ENCODE measurements around the gene MITF.
"Not testable (repeated sequence)": the region's sequence is repeated elsewhere in the genome, so short reads cannot be mapped to it uniquely, and the experiment has no call there.

Gene MITF

DNA sequence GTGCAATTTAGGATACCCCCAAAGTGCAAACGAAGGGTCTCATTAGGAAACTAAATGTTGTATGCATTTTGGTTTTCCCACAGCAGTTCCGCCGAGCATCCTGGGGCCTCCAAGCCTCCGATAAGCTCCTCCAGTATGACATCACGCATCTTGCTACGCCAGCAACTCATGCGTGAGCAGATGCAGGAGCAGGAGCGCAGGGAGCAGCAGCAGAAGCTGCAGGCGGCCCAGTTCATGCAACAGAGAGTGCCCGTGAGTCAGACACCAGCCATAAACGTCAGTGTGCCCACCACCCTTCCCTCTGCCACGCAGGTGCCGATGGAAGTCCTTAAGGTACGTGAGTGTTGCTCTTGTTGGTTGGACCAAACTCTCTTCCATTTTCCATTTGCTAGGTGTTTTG is 139.8 kb downstream of the MITF start:
- FAIRE-seq = no peak

DNA sequence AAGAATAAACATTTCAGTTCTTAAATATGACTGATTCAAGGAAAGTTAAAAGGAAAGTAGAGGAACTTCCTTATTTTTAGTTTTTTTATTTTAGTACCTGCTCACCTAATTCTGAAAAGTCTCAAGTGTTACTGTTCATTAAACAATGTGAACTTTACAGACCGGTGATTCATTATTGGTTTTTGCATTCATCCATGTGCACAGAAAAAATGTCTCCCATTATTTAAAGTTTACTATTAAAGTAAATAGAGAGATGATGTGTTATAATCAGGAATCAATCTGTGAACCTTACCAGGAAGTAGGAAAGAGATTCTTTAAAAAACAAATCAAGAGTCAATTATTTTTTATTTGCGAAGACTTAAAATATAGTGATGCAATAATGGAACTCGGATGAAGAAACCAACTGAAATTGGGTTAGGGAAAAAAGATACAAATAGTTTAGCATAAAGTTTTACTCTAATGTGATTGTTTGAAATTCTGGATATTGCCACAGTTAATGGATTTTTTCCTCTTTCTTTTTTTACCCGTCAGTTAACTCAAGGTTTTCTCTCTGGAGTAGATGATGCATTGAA is 140.9 kb downstream of the MITF start:
- no peak for FAIRE-seq

DNA sequence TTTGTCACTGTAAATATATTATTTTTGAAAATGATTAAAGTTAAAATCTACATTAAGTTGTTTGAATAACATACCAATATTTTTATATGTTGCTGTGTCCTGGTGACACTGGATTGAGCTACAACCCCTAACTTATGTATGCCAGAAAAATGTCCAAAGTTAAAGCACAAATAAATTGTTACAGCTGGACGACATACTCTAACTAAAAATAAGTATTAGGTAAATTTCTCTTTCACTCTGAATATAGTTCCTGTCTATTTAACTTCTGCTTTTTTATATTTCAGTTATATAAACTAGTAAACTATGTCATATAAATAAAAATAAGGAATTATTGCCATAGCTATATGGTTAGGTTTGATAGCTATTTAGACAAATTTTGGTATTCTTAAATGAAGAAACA is 141.8 kb downstream of the MITF start:
- FAIRE-seq = peak; percentile 21

- no peak for FAIRE-seq
Observed at GRCh38 chr3:69881756-69882428, 142.6 kb downstream of the MITF start.

- FAIRE-seq = no peak
Observed at GRCh38 chr3:69882560-69882959, 143.3 kb downstream of the MITF start.

- FAIRE-seq = no peak
Observed at GRCh38 chr3:69888040-69888942, 149.0 kb downstream of the MITF start.

DNA sequence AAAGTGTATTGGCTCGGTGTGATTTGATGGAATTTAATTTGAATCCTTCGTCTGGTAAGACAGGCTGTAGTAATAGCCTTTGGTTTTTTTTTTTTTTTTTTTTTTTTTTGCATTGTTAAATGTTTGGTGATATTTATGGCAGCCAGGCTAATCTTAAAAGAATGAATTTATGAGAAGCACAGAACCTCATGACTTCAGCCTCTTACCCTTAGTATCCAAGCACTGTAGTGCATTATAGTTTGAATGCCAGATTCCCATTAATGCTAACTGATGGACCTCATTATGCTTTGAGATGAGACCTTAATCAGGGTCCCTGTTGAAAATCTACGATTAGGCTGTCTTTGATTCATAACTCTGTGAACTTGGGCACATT is 149.7 kb downstream of the MITF start:
- FAIRE-seq = no peak

GRCh38 chr3:69890084-69890483 is 150.8 kb downstream of the MITF start:
- no peak for FAIRE-seq

DNA sequence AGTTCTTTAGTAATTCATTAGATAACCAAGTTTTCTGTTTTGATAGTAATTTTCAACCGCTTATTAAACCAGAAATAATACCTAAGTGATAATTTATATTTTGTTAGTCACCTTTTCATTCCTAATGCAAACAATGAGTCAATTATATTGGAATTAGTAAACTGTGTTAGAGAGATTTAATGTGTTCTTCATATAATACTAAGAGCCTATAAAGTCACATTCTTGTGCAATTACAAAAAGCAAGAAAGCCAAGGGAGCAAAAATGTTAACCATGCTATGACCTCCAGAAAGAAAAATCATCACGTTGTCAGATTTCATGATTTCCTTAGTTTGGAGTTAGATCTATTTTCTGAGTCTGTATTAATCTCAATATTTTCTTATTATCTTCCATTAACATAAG is 151.4 kb downstream of the MITF start:
- no peak for FAIRE-seq

DNA sequence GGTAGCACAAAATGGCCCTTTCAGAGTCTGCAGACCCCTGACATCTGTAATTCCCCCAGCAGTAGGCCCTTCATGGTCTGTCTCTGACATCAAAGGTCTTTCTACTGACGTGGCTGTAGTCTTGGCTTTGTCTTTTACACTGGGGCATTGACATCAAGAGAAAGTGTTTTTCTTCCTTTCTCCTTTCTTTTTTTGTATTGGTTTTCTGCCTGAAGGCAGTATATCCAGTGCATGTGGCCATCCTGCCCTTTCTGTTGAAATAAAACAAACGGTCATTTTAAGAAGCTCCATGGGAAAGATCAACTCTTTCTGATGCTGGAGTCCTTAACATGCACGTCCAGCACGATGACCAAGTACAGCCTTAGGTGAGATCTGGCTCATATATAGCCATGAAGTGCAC is 153.4 kb downstream of the MITF start:
- FAIRE-seq = no peak

DNA sequence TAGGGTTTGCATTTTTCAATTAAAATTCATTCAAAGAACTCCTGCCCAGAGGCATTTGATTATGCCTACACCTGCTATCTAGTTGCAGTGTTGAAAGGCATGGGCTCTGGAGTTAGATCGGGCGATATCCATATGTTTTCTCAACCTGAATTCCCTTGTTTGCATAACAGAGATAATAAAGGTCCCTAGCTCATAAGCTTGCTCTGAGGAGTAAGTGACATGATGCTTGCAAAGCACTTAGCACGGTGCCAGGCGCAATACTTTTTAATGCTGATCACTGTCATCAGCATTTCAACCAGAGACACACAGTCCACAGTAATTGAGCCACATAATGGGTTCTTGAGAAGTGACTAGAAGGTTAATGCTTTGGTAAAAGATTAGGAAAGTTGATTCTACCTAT is 154.0 kb downstream of the MITF start:
- FAIRE-seq = no peak

DNA sequence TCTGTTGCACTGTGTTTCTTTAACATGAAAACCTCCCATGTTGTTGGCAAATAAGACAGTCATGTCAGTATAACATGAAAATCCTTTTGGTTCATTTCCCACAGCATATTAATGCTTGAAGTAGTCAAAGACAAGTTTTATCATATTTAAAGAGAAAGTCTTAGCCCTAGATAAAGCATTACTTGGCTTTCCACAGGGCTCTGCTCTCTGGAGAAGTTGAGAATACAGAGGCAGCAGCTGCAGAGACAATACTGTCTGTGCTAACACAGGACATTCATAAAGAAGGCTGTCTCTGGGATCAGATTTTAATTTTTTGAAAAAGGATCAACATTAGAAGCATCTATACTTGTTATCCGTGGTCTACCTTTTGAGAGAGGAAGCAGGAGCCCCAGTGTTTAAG is 156.8 kb downstream of the MITF start:
- no peak for FAIRE-seq

GRCh38 chr3:69900331-69900730 is 161.1 kb downstream of the MITF start:
- no peak for FAIRE-seq

DNA sequence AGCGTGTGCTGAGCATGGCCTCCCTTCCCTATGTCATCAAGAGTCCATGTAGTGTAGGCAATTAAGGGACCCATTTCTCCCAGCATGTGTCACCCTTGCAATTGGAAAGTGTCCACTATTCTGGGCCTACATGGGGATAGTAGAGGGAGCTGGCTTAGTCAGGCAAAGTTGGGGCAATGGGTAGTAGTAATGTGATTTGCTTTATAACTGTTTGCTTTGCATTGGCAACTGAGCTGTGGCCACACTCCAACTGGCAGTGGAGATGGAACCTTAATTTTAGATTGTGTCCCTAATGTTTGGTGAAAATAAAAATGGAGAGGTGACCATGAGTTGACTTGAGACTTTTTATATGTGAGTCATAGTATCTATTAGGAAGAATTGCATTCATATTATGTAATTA is 162.5 kb downstream of the MITF start:
- FAIRE-seq = no peak

DNA sequence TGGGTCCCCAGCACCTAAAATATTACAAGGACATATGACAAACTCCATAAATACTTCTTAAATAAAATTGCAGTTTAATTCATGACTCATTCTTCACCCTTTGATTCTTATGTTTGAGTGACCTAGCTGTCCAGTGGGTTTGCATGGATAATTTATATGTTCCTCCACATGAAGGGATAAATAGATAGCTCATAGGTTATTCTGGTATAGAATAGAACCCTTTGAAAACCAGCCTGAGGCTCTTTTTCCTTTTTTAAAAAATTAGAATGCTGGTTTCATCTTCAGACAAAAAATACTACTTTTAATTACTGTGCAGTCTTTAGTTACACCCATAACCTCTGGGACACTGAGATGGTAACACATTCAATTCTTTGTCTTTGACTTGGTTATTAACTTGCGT is 163.1 kb downstream of the MITF start:
- no peak for FAIRE-seq

- FAIRE-seq = peak; percentile 55
Observed at GRCh38 chr3:69906351-69906966, 167.2 kb downstream of the MITF start.

- no peak for FAIRE-seq
Observed at GRCh38 chr3:69907554-69907953, 168.3 kb downstream of the MITF start.

DNA sequence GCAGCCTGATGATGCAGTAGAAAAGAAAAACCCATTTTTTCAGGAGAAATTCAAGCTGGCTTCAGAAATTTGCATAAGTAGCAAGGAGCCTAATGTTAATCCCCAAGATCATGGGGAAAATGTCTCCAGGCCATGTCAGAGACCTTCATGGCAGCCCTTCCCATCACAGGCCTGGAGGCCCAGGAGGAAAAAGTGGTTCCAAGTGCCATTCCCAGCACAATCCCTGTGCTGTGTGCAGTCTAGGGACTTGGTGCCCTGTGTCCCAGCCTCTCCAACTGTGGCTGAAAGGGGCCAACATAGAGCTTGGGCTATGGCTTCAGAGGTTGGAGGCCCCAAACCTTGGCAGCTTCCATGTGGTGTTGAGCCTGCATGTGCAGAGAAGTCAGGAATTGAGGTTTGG is 170.6 kb downstream of the MITF start:
- not testable (repeated sequence) for FAIRE-seq

GRCh38 chr3:69913422-69913821 is 174.2 kb downstream of the MITF start:
- no peak for FAIRE-seq

- no peak for FAIRE-seq
Observed at GRCh38 chr3:69914395-69914794, 175.1 kb downstream of the MITF start.

DNA sequence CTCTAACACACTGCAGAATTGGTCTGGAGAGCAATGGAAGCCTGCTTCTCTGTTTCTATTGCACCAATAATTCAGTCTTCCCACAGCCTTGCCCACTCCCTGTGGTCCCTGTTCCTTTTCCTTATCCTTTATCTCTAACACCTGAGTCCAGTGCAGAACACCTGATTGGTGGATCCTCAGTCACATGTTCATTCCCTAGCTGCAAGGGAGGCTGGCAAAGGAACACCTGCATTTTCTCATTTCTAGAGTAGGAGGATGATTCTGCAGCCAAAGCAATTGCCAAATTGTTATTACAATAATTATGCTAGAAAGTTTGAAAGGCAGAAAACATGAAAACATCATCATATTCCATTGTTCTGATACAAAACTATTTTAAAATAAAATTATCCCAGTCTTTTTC is 176.5 kb downstream of the MITF start:
- no peak for FAIRE-seq

- not testable (repeated sequence) for FAIRE-seq
Observed at GRCh38 chr3:69920009-69920408, 180.7 kb downstream of the MITF start.

- FAIRE-seq = no peak
Observed at GRCh38 chr3:69921651-69922050, 182.4 kb downstream of the MITF start.
